Esophagus (tissue), 2 donors: ENCODE data around the gene POMT2. TPM values are rescaled to one million over a fixed set of nuclear protein-coding genes. Genes with fewer than 3 reads are reported as not detected.
"Not testable (repeated sequence)": the region's sequence is repeated elsewhere in the genome, so short reads cannot be mapped to it uniquely, and the experiment has no call there.

Experiments used
- H3K27ac ChIP-seq, 2 donors: one replicate each; pipeline ENCODE4 v1.5.1; 2013; ENCODE audit warnings: low read depth in 2 of 2, mild to moderate bottlenecking in 2 of 2, inconsistent platforms in 1 of 2, low read length in 1 of 2, moderate library complexity in 1 of 2
- H3K27me3 ChIP-seq, 2 donors: one replicate each; pipeline ENCODE4 v1.6.1; 2013; ENCODE audit warnings: low read length in 2 of 2, control low read depth in 1 of 2, mild to moderate bottlenecking in 1 of 2; ENCODE audit not compliant: insufficient read depth in 2 of 2, control insufficient read depth in 1 of 2
- H3K36me3 ChIP-seq, 2 donors: one replicate each; pipeline ENCODE4 v1.6.1; 2013; ENCODE audit warnings: low read length in 1 of 2; ENCODE audit not compliant: control insufficient read depth in 2 of 2, insufficient read depth in 2 of 2
- H3K4me1 ChIP-seq, 2 donors: one replicate each; pipeline ENCODE4 v1.6.1; 2013; ENCODE audit warnings: low read length in 1 of 2; ENCODE audit not compliant: control insufficient read depth in 2 of 2, insufficient read depth in 2 of 2
- H3K4me3 ChIP-seq, 2 donors: one replicate each; pipeline ENCODE4 v1.5.1; 2013; ENCODE audit warnings: low read length in 2 of 2, mild to moderate bottlenecking in 2 of 2, low read depth in 1 of 2, moderate library complexity in 1 of 2
- H3K9me3 ChIP-seq, 2 donors: one replicate each; pipeline ENCODE4 v1.6.1; 2013; ENCODE audit warnings: mild to moderate bottlenecking in 2 of 2, low read depth in 1 of 2, low read length in 1 of 2, moderate library complexity in 1 of 2; ENCODE audit not compliant: control insufficient read depth in 2 of 2, insufficient read depth in 1 of 2
- WGBS, 2 donors: extraction: QIAGEN DNeasy Blood & Tissue Kit; methylation state at CpG; one replicate each; pipeline ENCODE4 v1.1.7; 2013; 5-methylcytosine and 5-hydroxymethylcytosine counted together
- polyA plus RNA-seq, 2 donors: library from polyadenylated mRNA; stranded (reverse); fragments of 200-250 nt; gene quantifications; one replicate each; pipeline ENCODE4 v1.2.3, GENCODE V29; 2013
- donor health status: healthy with polysubstance abuse.
- donor health status: Bipolar disorder and iron deficiency.

Gene POMT2
- polyA plus RNA-seq, 2 donors: 5.8 to 11.5 TPM

DNA sequence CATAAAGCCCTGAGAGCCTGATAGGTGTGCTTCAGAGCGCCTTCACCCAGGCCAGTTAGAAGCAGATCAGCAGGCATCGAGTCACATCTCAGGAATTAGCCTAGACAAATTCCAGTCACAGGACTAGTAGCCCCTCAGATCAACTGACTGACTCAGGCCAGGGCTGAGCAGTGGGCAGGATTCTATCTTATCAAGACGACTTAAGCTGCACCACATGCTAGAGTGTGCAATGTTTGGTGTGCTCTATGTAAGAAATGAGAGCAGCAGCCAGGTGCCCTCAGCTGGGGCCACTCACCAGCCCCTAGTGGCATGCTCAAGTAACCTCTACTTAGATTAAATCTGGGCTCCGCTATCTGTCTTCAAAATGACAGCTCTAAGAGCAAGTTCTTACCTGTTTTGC is 30.0 kb downstream of the POMT2 start:
- Histone ChIP-seq H3K27me3 (no peaks in the 10 kb centered on the region), H3K4me3 (no peak overlapping the region), H3K4me1 (no peaks in the 10 kb centered on the region), H3K9me3 (no peaks in the 10 kb centered on the region), H3K27ac (no peak overlapping the region), H3K36me3 (peaks cover 0 to 3% of the 10 kb centered on the region in 2 donors)
- 91 to 93% methylated on average over 4 of the region's 4 CpGs for WGBS, 2 donors

DNA sequence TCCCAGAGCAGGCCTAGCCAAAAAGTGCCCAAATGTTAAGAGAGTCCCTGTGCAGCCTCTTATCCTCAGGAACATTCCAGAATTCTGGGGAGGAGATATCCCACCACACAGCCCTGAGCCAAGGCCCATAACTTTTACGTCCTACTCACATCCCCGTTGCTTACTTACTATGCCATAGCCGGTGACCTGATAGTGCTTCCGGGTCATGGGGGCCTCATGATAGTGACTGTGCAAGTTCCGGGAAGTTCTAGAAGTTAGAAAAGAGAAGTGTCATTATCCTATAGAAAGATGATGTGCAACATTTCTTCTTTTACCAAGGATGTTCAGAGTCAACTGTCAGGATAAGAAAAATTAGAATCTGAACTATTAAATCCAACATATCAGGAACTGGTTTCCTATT is 34.1 kb downstream of the POMT2 start:
- Histone ChIP-seq H3K27ac (no peak overlapping the region), H3K4me1 (no peaks in the 10 kb centered on the region), H3K27me3 (no peaks in the 10 kb centered on the region), H3K36me3 (peaks cover 18 to 20% of the 10 kb centered on the region in 2 donors), H3K4me3 (no peak overlapping the region), H3K9me3 (no peaks in the 10 kb centered on the region)
- 97 to 99% methylated on average over 5 of the region's 5 CpGs for WGBS, 2 donors

DNA sequence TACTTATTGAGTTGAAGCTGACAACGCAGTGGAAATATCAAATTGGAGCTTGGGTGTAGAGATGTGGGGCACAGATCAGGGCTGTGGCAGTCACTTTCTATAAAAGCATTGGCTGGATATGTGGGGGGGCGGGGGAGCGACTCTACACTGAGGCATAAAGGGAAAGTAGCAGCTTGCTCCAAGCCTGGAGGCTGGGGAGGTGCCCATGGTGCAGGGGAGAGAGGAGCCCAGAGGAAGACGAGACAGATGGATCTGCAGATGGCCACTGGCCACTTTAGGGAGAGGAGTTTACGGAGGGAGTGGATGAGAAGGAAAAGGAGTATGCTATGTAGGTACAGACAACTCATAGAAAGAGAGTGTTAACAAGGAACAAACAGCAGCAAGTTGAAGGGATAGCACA is 36.2 kb downstream of the POMT2 start:
- Histone ChIP-seq H3K4me1 (no peaks in the 10 kb centered on the region), H3K36me3 (peaks cover 24 to 26% of the 10 kb centered on the region in 2 donors), H3K27me3 (no peaks in the 10 kb centered on the region), H3K4me3 (no peak overlapping the region), H3K9me3 (no peaks in the 10 kb centered on the region), H3K27ac (no peak overlapping the region)
- 93 to 94% methylated on average over 5 of the region's 5 CpGs for WGBS, 2 donors

DNA sequence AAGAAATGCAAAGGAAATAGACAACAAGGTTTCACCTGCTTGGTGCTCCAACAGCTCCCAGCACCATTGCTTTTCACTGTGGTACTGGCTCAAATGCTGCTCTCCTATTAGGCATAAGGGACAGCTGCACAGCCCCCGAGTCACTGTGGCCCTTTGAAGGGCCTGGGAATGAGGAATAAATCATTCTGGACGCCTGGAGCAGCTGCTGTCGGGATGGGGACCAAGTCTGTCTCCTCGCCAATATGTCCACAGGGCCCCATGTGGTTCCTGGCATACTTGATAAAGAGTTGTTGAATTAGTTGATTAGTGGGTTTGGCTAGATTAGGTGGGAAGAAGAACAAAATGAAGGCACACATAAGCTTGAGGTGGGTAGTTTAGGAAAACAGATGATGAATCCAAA is 36.6 kb downstream of the POMT2 start:
- WGBS, 2 donors: 79 to 82% methylated on average over 4 of the region's 4 CpGs
- H3K4me3 ChIP-seq: no peak overlapping the region
- H3K27ac ChIP-seq: no peak overlapping the region
- H3K4me1 ChIP-seq: no peaks in the 10 kb centered on the region
- peaks cover 24 to 29% of the 10 kb centered on the region in 2 donors for H3K36me3 ChIP-seq
- H3K27me3 ChIP-seq: no peaks in the 10 kb centered on the region
- no peaks in the 10 kb centered on the region for H3K9me3 ChIP-seq

DNA sequence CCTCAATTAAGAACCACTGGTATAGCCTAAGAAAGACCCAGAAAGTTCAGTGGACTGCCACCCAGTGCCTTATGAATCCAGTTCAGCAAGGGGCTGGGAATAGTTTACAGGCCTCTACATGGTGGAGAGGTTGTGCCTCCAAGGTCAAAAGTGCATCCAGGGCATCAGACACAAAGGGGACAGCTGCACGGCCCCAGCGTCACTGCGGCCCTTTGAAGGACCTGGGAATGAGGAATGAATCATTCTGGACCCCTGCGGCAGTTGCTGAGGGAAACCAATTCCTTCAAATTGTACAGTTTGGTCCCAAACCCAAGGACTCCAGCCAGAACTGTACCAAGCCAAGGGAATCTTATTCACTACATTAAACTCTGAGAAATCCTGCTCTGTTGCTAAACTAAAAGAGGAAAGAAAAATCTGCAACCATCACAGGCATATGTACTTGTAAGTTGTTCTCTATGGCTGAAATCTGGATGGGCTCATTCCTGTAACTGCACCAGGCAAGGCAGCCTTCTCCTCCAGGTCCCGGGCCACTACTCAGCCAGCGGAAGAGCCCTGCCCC is 38.8 kb downstream of the POMT2 start:
- no peaks in the 10 kb centered on the region for H3K27me3 ChIP-seq
- H3K27ac ChIP-seq: no peak overlapping the region
- H3K4me3 ChIP-seq: no peak overlapping the region
- no peaks in the 10 kb centered on the region for H3K4me1 ChIP-seq
- peaks cover 30 to 39% of the 10 kb centered on the region in 2 donors for H3K36me3 ChIP-seq
- H3K9me3 ChIP-seq: peaks cover 0 to 4% of the 10 kb centered on the region in 2 donors
- 82 to 92% methylated on average over 6 of the region's 6 CpGs for WGBS, 2 donors

DNA sequence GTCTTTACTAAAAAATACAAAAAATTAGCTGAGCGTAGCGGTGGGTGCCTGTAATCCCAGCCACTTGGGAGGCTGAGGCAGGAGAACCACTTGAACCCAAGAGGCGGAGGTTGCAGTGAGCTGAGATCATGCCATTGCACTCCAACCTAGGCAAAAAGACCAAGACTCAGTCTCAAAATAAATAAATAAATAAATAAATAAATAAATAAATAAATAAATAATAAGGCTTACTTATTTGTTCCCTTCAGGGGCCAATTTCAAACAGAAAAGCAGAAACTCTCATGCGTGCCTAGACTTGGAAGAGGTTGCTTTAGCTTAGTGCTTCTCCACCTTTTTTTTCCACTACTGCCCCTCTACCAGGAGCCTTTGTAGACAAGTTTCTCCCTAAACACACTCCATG is 39.8 kb downstream of the POMT2 start:
- H3K27ac ChIP-seq, H3K4me3 ChIP-seq, H3K4me1 ChIP-seq, H3K9me3 ChIP-seq, H3K27me3 ChIP-seq: not testable (repeated sequence)
- H3K36me3 ChIP-seq: peaks cover 32 to 44% of the 10 kb centered on the region in 2 donors
- WGBS, 2 donors: 96 to 98% methylated on average over 4 of the region's 4 CpGs

DNA sequence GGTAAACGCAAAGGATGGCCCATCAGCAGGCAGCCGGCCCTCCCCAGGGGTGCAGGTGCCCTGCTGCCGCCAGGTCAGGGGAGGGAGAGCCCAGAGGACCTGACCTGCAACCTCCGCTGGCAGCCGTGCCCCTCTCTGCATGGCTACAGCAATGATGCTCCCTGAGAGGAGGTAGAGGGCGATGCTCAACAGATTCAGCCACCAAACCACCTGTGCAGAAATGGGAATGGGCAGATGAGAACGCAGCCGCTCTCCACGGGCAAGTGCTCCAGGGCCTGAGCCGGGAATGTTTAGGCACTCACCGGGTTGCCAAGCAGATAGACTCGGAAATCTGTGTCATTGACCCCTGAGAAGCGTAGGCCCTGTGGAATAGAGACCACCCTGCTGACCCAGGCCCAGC is 41.0 kb downstream of the POMT2 start:
- no peak overlapping the region for H3K27ac ChIP-seq
- WGBS, 2 donors: 94 to 95% methylated on average over 12 to 13 of the region's 13 CpGs
- H3K4me1 ChIP-seq: no peaks in the 10 kb centered on the region
- peaks cover 23 to 45% of the 10 kb centered on the region in 2 donors for H3K36me3 ChIP-seq
- H3K4me3 ChIP-seq: no peak overlapping the region
- H3K9me3 ChIP-seq: peaks cover 0 to 4% of the 10 kb centered on the region in 2 donors
- no peaks in the 10 kb centered on the region for H3K27me3 ChIP-seq

DNA sequence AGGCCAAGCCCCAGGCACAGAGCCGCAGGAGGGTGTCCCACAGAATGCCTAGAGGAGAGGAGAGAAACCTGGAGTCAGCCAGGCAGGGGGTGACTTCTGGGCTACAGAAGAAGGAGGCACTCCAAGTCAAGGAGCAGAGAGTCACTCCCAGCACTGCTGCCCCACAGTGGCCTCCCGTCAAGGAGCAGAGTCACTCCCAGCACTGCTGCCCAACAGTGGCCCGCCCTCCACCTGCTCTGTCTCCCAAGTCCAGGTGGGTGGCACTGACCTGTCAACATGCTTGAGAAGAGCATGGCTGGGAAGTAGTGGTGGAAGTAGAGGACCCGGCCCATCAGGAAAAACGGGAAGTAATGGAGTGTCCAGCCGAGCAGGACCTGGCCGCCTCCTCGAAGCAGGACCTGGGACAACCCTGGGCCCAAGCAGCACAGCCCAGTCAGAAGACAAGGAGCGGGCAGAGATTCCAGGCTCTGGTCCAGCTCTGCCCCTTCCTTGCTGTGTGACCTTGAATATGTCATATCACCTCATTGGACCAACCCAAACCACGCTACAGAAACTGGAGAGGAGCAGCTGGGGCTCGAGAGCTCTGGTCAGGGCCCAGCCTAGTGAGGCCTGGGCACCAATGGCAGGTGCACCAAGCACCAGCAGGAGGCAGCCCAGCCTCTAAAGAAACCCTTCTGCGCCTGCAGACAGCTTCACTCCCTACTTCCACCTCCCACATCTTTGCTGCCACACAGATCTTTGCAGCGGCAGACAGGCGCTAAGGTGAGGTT is 42.0 kb downstream of the POMT2 start:
- H3K36me3 ChIP-seq: peaks cover 21 to 38% of the 10 kb centered on the region in 2 donors
- no peaks in the 10 kb centered on the region for H3K4me1 ChIP-seq
- no peaks in the 10 kb centered on the region for H3K27me3 ChIP-seq
- H3K9me3 ChIP-seq: peaks cover 0 to 4% of the 10 kb centered on the region in 2 donors
- 94 to 95% methylated on average over 14 of the region's 14 CpGs for WGBS, 2 donors
- H3K4me3 ChIP-seq: no peak overlapping the region
- H3K27ac ChIP-seq: no peak overlapping the region

DNA sequence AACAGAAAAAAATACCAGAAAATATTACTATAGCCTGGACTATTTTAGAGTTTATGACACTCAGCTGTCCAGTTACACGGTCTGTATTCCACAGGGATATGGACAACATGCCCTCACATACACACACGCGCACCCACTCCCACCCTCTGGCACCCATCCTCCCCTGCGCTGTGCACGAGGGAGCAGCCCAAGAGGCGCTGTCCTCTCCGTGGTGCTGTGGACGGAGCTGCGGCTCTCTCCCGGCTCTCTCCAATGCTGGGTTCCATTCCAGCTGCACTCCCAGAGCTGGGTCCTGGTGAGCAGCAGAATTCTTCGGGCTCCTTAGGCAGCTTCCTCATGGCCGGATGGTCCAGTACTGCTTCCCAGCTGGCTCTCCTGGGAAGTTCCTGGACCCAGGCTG is 43.7 kb downstream of the POMT2 start:
- H3K4me3 ChIP-seq: no peak overlapping the region
- H3K27ac ChIP-seq: no peak overlapping the region
- WGBS, 2 donors: 90 to 94% methylated on average over 12 of the region's 12 CpGs
- H3K9me3 ChIP-seq: peaks cover 0 to 4% of the 10 kb centered on the region in 2 donors
- H3K36me3 ChIP-seq: peaks cover 17 to 33% of the 10 kb centered on the region in 2 donors
- no peaks in the 10 kb centered on the region for H3K4me1 ChIP-seq
- no peaks in the 10 kb centered on the region for H3K27me3 ChIP-seq
